Pulmonary artery endothelial cell (primary cell): ENCODE data around the gene PTPRG. TPM values are rescaled to one million over a fixed set of nuclear protein-coding genes. Genes with fewer than 3 reads are reported as not detected.

Experiments used
- DNase-seq: peaks from one replicate; pipeline ENCODE4 v3.0.0-alpha.2; 2011; ENCODE audit warnings: low read depth, low spot score
- total RNA-seq: library from RNA; depleted of rRNA; stranded (reverse); fragments of >200 nt; gene quantifications from 2 replicates; pipeline ENCODE4 v1.2.3, GENCODE V29; 2014

PTPRG gene
- total RNA-seq, 1 donor from 2014 or later: 41.0 TPM

- no peak for DNase-seq
Measured at GRCh38 chr3:61649381-61650170, 88.2 kb downstream of the PTPRG start.

GRCh38 chr3:61650276-61650675 lies 88.9 kb downstream of the PTPRG start:
- no peak for DNase-seq

- no peak for DNase-seq
Measured at GRCh38 chr3:61650719-61651410, 89.5 kb downstream of the PTPRG start.

- no peak for DNase-seq
Measured at GRCh38 chr3:61657689-61658088, 96.3 kb downstream of the PTPRG start.

DNA sequence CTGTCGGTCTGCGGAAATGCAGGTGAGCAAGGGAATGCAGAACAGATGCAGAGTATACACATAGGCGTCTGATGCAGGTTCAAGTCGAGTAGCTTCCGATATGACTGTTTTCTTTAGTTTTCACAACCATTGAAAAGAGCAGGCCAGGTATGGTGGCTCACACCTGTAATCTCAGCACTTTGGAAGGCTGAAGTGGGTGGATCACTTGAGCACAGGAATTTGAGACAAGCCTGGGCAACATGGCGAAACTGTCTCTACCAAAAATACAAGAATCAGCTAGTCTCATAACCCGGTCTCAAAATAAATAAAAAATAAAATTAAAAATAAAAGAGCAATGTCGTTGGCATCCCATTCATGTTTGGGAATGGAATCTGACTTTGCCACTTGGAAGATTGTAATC lies 101.5 kb downstream of the PTPRG start:
- DNase-seq: no peak

DNA sequence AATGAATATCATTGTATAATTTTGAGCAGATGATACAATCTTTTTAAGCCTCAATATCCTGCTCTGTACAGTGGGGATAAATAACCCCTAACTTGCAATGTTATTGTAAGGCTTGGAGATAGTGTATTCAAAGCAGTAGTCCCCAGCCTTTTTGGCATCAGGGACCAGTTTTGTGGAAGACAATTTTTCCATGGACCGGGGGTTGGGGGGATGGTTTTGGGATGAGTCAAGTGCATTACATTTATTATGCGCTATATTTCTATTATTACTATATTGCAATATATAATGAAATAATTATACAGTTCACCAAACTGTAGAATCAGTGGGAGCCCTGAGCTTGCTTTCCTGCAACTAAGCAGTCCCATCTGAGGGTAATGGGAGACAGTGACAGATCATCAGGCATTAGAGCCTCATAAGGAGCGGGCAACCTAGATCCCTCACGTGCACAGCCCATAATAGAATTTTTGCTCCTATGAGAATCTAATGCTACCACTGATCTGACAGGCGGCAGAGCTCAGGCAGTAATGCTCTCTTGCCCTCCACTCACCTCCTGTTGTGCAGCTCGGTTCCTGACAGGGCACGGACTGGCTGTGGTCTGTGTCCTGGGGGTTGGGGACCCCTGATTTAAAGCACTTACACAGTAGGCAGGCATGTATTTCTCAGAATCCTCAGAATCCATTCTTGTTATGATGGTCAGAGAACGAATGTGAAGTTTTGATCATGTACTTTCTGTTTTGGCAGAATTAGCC lies 102.2 kb downstream of the PTPRG start:
- no peak for DNase-seq

DNA sequence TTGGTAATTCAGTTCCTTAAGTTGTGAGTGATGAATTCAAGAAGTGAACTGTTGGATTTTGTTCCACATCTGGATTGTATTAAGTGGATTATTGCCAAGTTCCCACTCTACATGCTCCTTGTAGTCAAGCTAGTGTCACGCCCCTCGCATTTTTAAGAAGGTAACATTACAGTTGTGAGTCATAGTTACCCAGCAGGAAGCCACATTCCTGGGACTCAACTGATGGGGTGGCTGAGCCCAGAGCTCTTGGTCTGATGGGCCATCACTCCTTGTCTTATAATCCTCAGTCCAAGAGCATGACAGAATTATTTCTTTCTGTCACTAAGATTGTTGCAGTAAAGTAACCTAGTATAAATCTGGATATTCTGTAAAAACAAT lies 102.7 kb downstream of the PTPRG start:
- DNase-seq: no peak

GRCh38 chr3:61665121-61665520 lies 103.8 kb downstream of the PTPRG start:
- no peak for DNase-seq

DNA sequence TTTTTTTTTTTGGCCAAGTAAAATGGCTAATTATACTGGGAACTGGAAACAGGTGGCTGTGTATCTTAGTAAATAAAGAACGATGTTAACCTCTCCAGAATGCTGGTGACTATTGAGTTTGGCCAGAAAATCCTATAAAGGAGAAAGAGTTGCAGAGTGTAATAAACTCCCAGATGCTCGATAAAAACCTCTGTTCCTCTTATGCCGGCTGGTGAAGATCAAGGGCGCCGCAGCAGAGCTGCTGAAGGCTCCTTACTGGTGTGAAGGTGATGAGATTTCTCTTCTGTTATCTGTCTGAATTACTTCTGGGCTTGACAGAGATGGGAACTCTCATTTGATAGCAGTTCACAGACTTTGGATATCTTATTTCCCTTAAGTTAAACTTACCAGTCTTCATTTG lies 104.6 kb downstream of the PTPRG start:
- no peak for DNase-seq

- DNase-seq: no peak
Measured at GRCh38 chr3:61666615-61667330, 105.4 kb downstream of the PTPRG start.

DNA sequence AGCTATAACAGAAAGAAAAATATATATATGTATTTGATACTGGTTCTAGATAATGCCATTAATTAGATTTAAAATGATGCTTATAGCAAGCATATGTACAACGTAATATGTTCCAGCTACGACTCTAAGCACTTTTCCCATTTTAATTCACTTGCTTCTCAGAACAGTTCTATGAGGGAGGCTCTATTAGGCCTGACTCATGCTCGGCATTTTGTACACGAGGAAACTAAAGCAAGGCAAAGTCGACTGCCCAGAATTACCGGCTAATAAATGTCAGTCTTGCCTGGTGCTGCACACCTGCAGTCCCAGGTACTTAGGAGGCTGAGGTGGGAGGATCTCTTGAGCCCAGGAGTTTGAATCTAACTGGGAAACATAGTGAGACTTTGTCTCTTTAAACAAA lies 106.0 kb downstream of the PTPRG start:
- no peak for DNase-seq

- DNase-seq: no peak
Measured at GRCh38 chr3:61667814-61668213, 106.4 kb downstream of the PTPRG start.

DNA sequence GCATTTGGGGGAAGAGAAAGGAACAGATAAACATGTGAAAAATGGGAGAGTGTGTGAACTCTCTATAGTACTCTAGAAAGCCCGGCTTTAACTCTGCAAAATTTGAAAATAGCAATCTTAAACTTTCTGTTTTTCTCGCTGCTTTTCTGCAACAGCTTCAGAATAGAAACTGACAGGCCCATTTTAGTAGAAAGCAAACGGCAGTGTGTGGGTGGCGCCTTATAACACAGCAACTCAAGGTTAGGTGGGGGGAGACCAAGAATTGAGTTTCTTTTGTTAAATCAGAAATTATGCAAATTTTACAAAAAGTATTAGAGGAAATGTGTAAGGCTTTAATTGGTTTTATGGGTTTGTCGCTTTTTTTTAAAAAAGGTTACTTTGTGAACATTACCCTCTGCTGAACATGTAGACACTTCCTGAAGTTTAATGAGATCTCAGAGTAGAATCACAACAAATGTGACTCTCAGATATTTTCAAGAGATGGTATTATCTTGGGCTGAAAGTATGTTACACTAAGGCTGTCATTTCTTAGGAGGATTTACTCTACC lies 107.0 kb downstream of the PTPRG start:
- DNase-seq: no peak

GRCh38 chr3:61669203-61669602 lies 107.8 kb downstream of the PTPRG start:
- no peak for DNase-seq

GRCh38 chr3:61669668-61670299 lies 108.4 kb downstream of the PTPRG start:
- no peak for DNase-seq

DNA sequence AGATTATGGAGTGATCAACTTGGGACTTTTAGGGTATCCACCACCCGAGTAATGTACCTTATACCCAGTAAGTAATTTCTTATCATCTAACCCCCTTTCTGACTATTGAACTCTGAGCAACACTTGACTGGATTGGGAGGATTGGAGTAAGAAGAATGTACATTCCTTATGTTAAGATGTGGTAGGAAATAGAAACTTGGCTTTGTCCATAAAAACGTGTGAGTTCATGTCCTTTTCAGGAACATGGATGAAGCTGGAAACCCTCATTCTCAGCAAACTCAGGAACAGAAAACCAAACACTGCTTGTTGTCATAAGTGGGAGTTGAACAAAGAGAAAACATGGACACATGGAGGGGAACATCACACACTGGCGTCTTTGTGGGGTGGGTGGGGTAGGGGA lies 112.3 kb downstream of the PTPRG start:
- DNase-seq: no peak

DNA sequence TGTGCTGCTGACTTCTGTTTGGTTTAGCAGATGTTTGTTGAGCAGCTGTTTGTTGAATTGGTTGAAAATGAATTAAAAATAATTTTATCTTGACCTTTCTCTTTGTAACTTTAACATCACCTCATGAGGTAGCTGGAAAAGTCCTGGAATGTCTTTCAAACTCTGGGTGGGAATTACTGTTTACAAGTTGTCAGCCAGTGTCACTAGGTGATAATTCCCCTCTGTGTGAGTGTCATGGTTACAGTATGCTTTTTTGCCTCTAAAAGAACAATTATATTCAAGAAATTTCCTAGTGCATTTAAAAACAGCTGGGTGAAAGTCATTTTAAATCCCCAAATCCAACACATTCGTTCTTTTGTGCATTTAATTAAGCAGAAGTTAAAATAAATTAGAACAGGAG lies 113.2 kb downstream of the PTPRG start:
- no peak for DNase-seq

- no peak for DNase-seq
Measured at GRCh38 chr3:61679026-61679425, 117.7 kb downstream of the PTPRG start.

DNA sequence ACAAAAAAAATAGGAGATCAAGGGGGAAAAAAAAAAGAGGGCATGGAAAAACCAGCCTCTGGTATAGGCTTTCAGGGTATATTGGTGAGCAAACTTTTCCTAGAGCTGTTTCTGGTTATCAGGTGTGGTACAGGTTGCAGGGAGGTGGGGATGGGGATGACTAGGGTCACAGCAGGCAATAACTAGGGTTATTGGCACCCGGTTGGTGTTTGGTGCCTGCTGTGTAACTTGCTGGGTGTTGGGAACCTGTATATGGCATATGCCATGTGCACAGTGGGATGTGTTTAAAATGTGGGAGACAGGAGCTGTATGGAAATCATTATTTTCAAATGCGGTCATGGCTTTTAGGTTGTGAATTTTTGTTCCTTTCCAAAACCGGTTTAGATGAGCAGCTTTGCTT lies 119.2 kb downstream of the PTPRG start:
- no peak for DNase-seq

GRCh38 chr3:61681636-61682035 lies 120.3 kb downstream of the PTPRG start:
- DNase-seq: no peak
